GM12872 (cell line): ENCODE results near the gene HRC.

Source experiments
- TF ChIP-seq, protein P1 (sequence below): IDR thresholded peaks from 3 replicates; pipeline ENCODE4 v1.5.1; 2011; ENCODE audit warnings: low read depth, mild to moderate bottlenecking, low read length, moderate library complexity; ENCODE audit not compliant: insufficient read depth

The HRC gene

GRCh38 chr19:49168421-49168820 lies 13.2 kb upstream of the HRC start:
- TF ChIP-seq, protein P1, sequence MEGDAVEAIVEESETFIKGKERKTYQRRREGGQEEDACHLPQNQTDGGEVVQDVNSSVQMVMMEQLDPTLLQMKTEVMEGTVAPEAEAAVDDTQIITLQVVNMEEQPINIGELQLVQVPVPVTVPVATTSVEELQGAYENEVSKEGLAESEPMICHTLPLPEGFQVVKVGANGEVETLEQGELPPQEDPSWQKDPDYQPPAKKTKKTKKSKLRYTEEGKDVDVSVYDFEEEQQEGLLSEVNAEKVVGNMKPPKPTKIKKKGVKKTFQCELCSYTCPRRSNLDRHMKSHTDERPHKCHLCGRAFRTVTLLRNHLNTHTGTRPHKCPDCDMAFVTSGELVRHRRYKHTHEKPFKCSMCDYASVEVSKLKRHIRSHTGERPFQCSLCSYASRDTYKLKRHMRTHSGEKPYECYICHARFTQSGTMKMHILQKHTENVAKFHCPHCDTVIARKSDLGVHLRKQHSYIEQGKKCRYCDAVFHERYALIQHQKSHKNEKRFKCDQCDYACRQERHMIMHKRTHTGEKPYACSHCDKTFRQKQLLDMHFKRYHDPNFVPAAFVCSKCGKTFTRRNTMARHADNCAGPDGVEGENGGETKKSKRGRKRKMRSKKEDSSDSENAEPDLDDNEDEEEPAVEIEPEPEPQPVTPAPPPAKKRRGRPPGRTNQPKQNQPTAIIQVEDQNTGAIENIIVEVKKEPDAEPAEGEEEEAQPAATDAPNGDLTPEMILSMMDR = no peak

GRCh38 chr19:49167857-49168409 lies 12.7 kb upstream of the HRC start:
- TF ChIP-seq, protein P1 = no peak

DNA sequence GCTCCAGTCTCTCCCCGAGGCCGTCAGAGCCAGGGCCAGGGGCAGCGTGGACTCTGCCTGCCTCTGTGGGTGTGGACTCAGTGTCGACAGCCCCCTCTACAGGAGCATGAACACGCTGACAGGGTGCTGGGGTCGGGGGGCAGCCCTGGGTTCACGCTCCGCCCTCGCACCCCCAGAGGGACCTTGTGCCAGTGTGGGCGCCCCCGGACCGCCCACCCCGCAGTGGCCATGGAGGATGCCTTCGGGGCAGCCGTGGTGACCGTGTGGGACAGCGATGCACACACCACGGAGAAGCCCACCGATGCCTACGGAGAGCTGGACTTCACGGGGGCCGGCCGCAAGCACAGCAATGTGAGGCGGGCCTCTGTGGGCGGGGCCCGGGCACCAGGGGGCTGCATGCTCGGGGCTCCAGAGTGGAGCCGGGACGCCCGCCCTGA lies 10.7 kb upstream of the HRC start:
- TF ChIP-seq, protein P1 = no peak

DNA sequence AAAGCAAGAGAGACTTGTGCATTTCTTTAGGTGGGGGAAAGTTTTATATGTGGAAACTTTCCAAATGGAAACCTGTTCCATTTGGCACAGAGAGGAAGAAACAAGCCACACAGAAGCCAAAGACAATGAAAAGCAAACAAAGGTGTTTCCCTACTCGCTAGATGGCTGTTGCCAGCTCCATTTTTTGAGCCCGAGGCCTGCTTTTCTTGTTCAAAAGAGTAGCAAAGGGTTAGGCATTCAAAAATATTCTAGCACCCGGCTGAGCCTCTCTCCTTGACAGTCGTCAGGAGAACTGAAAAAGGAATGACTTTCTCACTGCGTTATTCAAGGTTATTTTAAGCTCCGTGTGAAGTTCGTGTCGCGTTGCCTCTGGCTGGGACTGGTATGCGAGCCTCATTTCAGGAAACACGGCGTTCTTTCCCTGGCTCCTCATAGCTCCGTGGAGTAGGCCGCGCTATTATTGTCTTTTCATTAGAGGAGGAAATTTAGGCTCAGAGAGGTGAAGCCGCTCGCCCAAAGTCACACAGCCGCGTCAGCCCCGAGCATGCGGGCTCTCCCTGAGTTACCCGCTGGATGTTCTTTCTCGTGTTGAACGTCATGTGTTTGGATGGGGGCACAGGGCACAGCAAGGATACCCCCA lies 10.0 kb upstream of the HRC start:
- TF ChIP-seq, protein P1 = no peak

DNA sequence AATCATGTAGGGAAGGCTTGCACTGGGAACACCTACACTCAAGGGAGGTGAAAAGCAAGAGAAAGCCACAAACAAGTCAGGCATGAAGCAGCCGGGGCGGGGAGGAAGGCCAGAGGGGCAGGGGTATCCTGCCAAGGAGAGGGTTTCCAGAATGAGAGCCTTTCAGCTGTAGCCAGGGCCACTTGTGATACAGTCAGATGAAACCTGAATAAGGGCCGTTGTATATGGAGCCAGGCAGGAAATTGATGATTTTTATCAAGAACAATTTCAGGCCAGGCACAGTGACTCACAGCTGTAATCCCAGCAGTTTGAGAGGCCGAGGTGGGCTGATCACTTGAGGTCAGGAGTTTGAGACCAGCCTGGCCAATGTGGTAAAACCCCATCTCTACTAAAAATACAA lies 6.8 kb upstream of the HRC start:
- TF ChIP-seq, protein P1 = no peak

GRCh38 chr19:49160450-49161189 lies 5.4 kb upstream of the HRC start:
- TF ChIP-seq, protein P1 = no peak

- TF ChIP-seq, protein P1 = no peak
Observed at GRCh38 chr19:49157445-49158224, 2.4 kb upstream of the HRC start, which contains the start of gene TRPM4. Gene TRPM4 (plus strand): TSS chr19:49157792. CDS start chr19:49157867, 75 bp downstream.
